Kidney (tissue), 14 donors: Measurements from ENCODE around the gene LEMD1. TPM values are rescaled to one million over a fixed set of nuclear protein-coding genes. Genes with fewer than 3 reads are reported as not detected.

Source experiments
- DNase-seq, 5 donors: peaks; one replicate each; pipeline ENCODE4 v3.0.0-alpha.2; 2013 to 2020
- FAIRE-seq: peaks from 2 replicates; lab custom pipeline; 2012; peaks lifted over from hg19 to GRCh38; lab: Jason Lieb, UNC
- H3K27ac ChIP-seq, 2 donors: one replicate each; pipeline ENCODE4 v1.7.0; 2013; ENCODE audit warnings: low read depth in 2 of 2, low read length in 2 of 2, inconsistent platforms in 1 of 2
- H3K27me3 ChIP-seq: one replicate; pipeline ENCODE4 v1.7.1; 2013; ENCODE audit warnings: low read length, inconsistent platforms; ENCODE audit not compliant: control insufficient read depth, insufficient read depth
- H3K36me3 ChIP-seq, 3 donors: one replicate each; pipeline versions ENCODE4 v1.7.0 to v1.7.1; 2013; ENCODE audit warnings: low read length in 3 of 3, control low read depth in 1 of 3, inconsistent platforms in 1 of 3; ENCODE audit not compliant: insufficient read depth in 3 of 3, control insufficient read depth in 2 of 3
- H3K4me1 ChIP-seq, 3 donors: one replicate each; pipeline versions ENCODE4 v1.7.0 to v1.7.1; 2013; ENCODE audit warnings: low read length in 3 of 3, inconsistent platforms in 1 of 3, low read depth in 1 of 3; ENCODE audit not compliant: control insufficient read depth in 2 of 3, insufficient read depth in 2 of 3
- H3K4me3 ChIP-seq, 3 donors: one replicate each; pipeline versions ENCODE4 v1.7.0 to v1.8.1; 2013; ENCODE audit warnings: low read length in 3 of 3, control low read depth in 1 of 3, inconsistent platforms in 1 of 3
- H3K9ac ChIP-seq, 3 donors: one replicate each; pipeline versions ENCODE4 v1.7.0 to v1.7.1; 2013; ENCODE audit warnings: low read length in 3 of 3, control low read depth in 1 of 3, inconsistent platforms in 1 of 3
- H3K9me3 ChIP-seq, 3 donors: one replicate each; pipeline versions ENCODE4 v1.7.0 to v1.7.1; 2013; ENCODE audit warnings: low read length in 3 of 3, control low read depth in 1 of 3, inconsistent platforms in 1 of 3; ENCODE audit not compliant: control insufficient read depth in 2 of 3, insufficient read depth in 1 of 3
- CTCF ChIP-seq: IDR thresholded peaks from 3 replicates; pipeline ENCODE4 v1.5.1; 2012; ENCODE audit warnings: mild to moderate bottlenecking, moderate library complexity, borderline replicate concordance; ENCODE audit not compliant: insufficient read depth; ENCODE audit errors: extremely low read depth
- intact Hi-C: fragments of 100-400 bp; cut with DNase I; formaldehyde crosslinking; loops from one replicate; pipeline ENCODE4 v1.11.1; 2022
- polyA plus RNA-seq: library from polyadenylated mRNA; stranded (reverse); fragments of 350-450 nt; fragmentation: Illumina TruSeq; extraction: RNeasy Lipid Tissue Mini Kit (QIAGEN cat#74804); gene quantifications from one replicate; pipeline ENCODE4 v1.2.3, GENCODE V29; 2014; ENCODE audit warnings: low read depth, low replicate concordance; ENCODE audit not compliant: insufficient read depth
- total RNA-seq: library from RNA; stranded (reverse); fragmentation: NEBNext Ultra II Directional; extraction: Animal tissue kit (Norgen Biotek cat#: 25700); gene quantifications from one replicate; pipeline ENCODE4 v1.2.1, GENCODE V29; 2021
- donor health status: control.
- donor health status: control.
- donor health status: control.
- donor health status: control.
- donor health status: control.
- donor health status: DM: yes; HTN: yes; CAD: no.
- donor health status: Normal renal cell carcinoma (clear cell type).

LEMD1 gene
- total and polyA plus RNA-seq, 2 donors from 2014 or later, result 6.5 TPM; not detected in 1

DNA sequence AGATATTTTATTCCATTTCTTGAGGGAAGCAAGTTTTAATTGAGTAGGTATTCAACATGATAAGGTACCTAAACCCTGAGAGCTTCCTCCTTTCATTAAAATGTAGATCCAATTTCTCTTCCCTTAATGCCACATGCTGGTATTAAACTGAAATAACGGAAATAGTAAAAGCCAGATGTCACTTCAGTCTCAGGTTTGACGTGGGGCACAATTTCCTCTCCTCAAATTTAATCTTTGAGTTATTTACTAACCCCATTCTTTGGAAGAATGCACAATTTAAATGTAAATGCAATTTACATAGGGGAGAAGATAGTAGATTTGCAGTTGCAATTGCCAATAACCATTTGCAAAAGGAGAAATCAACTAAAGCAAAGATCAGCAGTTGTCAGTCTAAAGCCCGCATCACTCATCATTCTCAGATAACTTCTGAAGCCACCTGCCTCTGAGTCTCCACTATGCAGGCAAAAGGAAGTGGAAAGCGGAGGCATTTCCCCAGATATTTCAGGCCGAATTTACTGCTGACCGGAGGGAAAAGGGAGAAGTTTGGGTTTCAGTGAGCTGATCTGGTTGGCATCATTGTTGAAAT, 2.1 kb upstream of the LEMD1 start:
- H3K9ac ChIP-seq, result no peak overlapping the region
- H3K4me3 ChIP-seq, result no peak overlapping the region
- no peak for TF ChIP-seq CTCF
- intact Hi-C loops, result no loop called here
- H3K9me3 ChIP-seq, result no peaks in the 10 kb centered on the region
- DNase-seq (no peak), FAIRE-seq (no peak)
- H3K27me3 ChIP-seq, result no peaks in the 10 kb centered on the region
- no peaks in the 10 kb centered on the region for H3K36me3 ChIP-seq
- no peaks in the 10 kb centered on the region for H3K4me1 ChIP-seq
- H3K27ac ChIP-seq, result no peak overlapping the region

DNA sequence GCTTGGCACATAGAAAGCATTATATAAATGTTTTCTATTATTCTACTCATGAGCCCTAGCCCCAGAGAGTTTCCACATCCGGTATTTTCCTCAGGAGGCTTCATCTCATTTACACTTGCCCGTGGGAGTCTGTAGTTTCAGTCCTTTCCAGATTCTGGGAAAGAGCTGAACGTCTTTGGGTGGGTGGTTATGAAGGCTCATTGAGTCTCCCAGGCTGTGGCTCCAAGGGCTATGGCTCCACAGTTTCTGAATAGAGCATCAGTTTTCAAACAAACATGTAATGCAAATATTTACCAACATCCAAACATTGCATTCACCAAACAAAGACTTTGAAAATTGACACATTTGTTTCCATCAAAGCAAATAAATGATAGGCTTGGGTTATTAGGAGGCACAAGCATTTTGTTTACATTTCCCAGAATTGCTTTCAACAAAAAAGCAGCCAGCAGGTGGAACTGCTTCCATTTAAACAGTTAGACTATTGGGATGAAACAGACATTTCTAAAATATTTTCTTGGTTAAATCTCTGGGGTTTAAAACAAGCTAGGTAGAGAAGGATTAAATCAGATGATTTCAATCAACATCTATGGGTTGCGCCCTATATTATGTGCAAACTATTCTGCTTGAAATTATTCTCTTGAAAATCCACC, 1.3 kb upstream of the LEMD1 start:
- Histone ChIP-seq H3K4me1 (no peaks in the 10 kb centered on the region), H3K27ac (no peak overlapping the region), H3K27me3 (no peaks in the 10 kb centered on the region), H3K4me3 (no peak overlapping the region), H3K36me3 (no peaks in the 10 kb centered on the region), H3K9me3 (no peaks in the 10 kb centered on the region), H3K9ac (no peak overlapping the region)
- no peak for TF ChIP-seq CTCF
- no peak for FAIRE-seq
- DNase-seq, result no peak
- intact Hi-C loops, result no loop called here

DNA sequence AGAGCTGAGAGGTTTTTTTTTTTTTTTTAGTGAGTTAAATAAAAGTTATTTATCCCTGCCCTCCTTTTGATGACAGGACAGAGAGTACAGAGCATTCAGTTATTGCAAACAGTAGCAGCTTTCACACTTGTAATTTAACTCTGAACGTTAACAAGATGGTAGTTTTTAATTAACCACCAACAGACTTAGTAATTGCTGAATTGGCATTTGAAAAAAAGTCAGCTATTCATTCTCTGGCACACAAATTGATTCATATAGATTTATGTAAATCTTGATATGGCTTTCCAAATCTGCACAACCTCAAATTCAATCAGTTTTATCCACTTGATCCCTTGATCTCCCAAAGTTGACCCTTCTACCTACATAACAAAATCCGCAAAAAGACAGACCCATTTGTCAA, 918 bp downstream of the LEMD1 start:
- H3K9ac ChIP-seq, result no peak overlapping the region
- intact Hi-C loops, result no loop called here
- no peak overlapping the region for H3K27ac ChIP-seq
- TF ChIP-seq CTCF, result no peak
- H3K4me1 ChIP-seq, result no peaks in the 10 kb centered on the region
- no peaks in the 10 kb centered on the region for H3K9me3 ChIP-seq
- no peaks in the 10 kb centered on the region for H3K36me3 ChIP-seq
- no peak overlapping the region for H3K4me3 ChIP-seq
- no peak for DNase-seq
- no peaks in the 10 kb centered on the region for H3K27me3 ChIP-seq
- no peak for FAIRE-seq
